Type B pancreatic cell (in vitro differentiated cells): ENCODE measurements around the gene CARS1. TPM values are rescaled to one million over a fixed set of nuclear protein-coding genes. Genes with fewer than 3 reads are reported as not detected.

Experiments used
- DNase-seq: peaks from one replicate; pipeline ENCODE4 v3.0.0; 2021; ENCODE audit warnings: mixed read lengths; ENCODE audit not compliant: unreplicated experiment; ENCODE audit errors: extremely low spot score
- H3K27ac Mint-ChIP-seq: 2 replicates; pipeline ENCODE4 v1.8.0; 2021; ENCODE audit warnings: mild to moderate bottlenecking, mixed read lengths
- H3K27me3 Mint-ChIP-seq: 2 replicates; pipeline ENCODE4 v1.8.0; 2021; ENCODE audit warnings: mixed read lengths
- H3K36me3 Mint-ChIP-seq: 2 replicates; pipeline ENCODE4 v1.8.0; 2021; ENCODE audit warnings: mixed read lengths
- H3K4me1 Mint-ChIP-seq: one replicate; pipeline ENCODE4 v1.8.0; 2021; ENCODE audit warnings: mixed read lengths; ENCODE audit not compliant: unreplicated experiment
- H3K4me3 Mint-ChIP-seq: 2 replicates; pipeline ENCODE4 v1.8.0; 2021; ENCODE audit warnings: mild to moderate bottlenecking, mixed read lengths
- H3K9me3 Mint-ChIP-seq: 2 replicates; pipeline ENCODE4 v1.8.0; 2021; ENCODE audit warnings: mixed read lengths
- total RNA-seq: library from RNA; stranded (reverse); gene quantifications from 2 replicates; pipeline ENCODE4 v1.2.1, GENCODE V29; 2021; ENCODE audit warnings: low replicate concordance
- TF ChIP-seq, protein P1 (sequence below): fragments of 200-600 bp; sonication (generic); conservative IDR thresholded peaks from 2 replicates; pipeline ENCODE4 v1.5.0; 2021; ENCODE audit warnings: antibody characterized with exemption, mild to moderate bottlenecking

The CARS1 gene
- total RNA-seq, 1 donor from 2014 or later = 38.9 TPM

DNA sequence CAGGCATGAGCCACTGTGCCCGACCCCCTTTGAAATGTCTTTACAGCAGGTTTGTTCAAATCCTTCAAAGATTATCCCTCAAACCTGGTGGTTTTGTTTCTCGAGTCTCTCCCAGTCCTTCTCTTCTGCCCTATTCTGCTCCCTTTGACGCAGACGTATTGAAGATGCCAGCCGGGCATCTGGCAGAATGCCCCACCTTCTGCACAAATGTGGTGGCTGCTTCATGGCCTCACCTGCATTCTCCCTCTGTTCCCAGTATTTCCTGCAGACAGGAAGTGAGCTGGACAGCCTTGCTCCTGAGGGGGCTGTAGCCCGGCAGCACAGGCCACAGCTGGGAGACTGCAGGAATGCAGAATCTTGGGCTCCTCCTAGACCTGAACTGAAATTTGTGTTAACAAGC is 60.2 kb downstream of the CARS1 start:
- peaks cover 6% of the 10 kb centered on the region for H3K4me1 Mint-ChIP-seq
- no peak for DNase-seq
- H3K27me3 Mint-ChIP-seq = no peaks in the 10 kb centered on the region
- TF ChIP-seq, protein P1, sequence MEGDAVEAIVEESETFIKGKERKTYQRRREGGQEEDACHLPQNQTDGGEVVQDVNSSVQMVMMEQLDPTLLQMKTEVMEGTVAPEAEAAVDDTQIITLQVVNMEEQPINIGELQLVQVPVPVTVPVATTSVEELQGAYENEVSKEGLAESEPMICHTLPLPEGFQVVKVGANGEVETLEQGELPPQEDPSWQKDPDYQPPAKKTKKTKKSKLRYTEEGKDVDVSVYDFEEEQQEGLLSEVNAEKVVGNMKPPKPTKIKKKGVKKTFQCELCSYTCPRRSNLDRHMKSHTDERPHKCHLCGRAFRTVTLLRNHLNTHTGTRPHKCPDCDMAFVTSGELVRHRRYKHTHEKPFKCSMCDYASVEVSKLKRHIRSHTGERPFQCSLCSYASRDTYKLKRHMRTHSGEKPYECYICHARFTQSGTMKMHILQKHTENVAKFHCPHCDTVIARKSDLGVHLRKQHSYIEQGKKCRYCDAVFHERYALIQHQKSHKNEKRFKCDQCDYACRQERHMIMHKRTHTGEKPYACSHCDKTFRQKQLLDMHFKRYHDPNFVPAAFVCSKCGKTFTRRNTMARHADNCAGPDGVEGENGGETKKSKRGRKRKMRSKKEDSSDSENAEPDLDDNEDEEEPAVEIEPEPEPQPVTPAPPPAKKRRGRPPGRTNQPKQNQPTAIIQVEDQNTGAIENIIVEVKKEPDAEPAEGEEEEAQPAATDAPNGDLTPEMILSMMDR = no peak
- H3K27ac Mint-ChIP-seq = no peak overlapping the region
- no peak overlapping the region for H3K4me3 Mint-ChIP-seq
- H3K9me3 Mint-ChIP-seq = no peaks in the 10 kb centered on the region
- peaks cover 6% of the 10 kb centered on the region for H3K36me3 Mint-ChIP-seq

DNA sequence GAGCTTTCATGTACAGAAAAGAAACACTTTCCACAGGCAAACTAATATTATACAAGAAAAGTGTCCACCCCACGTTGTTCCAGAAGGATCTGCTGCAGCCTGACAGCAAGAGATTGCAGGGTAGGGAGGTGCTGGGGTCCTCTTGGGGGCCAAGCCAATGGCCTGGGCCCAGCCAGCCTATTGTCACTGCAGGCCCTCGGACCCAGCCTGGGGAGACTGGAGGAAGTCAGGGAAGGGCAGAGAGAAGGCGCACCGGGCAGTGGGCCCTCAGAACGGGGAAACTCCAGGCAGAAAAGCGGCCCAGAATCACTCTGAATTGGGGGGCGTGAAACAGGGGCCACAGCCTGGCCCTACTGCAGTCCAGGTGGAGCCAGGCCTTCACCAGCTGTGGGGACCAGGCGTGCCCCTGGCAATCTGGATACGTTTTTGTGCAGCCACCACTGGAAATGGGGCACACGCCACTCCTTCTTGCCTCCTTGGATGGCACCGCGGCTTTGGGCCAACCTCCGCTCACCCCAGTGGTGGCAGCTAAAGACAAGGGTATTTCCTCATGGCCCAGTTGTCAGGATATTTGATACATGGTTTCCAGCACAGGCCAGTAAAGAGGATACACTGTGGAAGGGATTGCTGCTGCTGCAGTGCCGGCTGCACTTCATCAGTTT is 61.2 kb downstream of the CARS1 start:
- DNase-seq = no peak
- Mint-ChIP-seq H3K36me3 (peaks cover 3% of the 10 kb centered on the region), H3K4me1 (peaks cover 6% of the 10 kb centered on the region), H3K27me3 (no peaks in the 10 kb centered on the region), H3K27ac (no peak overlapping the region), H3K9me3 (no peaks in the 10 kb centered on the region), H3K4me3 (no peak overlapping the region)
- TF ChIP-seq, protein P1 = no peak

DNA sequence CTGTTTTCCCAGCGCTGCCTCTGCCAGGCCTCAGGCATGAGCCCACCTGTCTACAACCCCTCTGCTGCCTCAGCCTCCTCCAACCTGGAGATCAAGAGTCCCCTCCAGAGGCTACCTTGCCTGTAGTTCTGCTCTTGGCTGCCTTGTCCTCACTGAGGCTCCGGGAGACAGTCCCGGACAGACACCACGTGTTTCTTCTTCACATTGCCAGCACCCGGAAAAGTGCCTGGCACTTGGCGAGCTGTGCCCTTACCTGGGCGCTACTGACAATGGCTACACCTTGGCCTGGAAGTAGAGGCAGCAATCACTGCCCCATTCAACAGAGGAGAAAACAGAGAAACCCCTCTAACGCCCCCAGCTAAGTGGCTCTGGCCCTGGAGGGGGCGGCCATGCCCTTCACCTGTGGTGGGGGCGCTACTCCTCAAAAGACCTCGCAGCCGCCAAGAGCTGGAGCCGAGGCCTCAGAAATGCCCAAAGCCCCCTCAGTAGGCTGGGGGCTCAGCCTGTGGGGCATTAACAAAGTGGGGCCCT is 62.1 kb downstream of the CARS1 start:
- TF ChIP-seq, protein P1 = no peak
- Mint-ChIP-seq H3K4me3 (no peak overlapping the region), H3K27ac (no peak overlapping the region), H3K9me3 (no peaks in the 10 kb centered on the region), H3K36me3 (no peaks in the 10 kb centered on the region), H3K27me3 (no peaks in the 10 kb centered on the region), H3K4me1 (peaks cover 3% of the 10 kb centered on the region)
- peak; percentile 51 for DNase-seq

DNA sequence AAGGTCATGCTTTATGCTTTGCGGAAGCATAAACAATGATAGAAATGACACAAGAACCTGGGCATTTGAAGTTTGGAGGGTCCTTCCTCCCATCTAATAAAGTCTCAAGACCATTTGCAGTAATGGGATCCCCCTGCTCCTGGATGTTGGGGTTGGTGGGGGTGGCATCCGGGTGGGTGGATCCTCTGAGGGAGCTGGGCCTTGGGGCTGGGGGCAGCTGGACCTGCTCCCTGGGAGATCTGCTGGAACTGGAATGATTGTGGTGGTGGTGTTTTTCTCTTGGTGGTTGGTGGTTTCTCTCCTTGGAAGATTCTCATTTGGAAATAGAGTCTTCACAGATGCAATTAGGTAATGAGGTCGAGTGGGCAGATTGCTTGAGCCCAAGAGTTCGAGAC is 62.9 kb downstream of the CARS1 start:
- Mint-ChIP-seq H3K9me3 (no peaks in the 10 kb centered on the region), H3K36me3 (peaks cover 2% of the 10 kb centered on the region), H3K4me3 (peak overlapping the region; percentile 76), H3K27me3 (no peaks in the 10 kb centered on the region), H3K27ac (no peak overlapping the region), H3K4me1 (peaks cover 10% of the 10 kb centered on the region)
- TF ChIP-seq, protein P1 = no peak
- DNase-seq = peak; percentile 22

DNA sequence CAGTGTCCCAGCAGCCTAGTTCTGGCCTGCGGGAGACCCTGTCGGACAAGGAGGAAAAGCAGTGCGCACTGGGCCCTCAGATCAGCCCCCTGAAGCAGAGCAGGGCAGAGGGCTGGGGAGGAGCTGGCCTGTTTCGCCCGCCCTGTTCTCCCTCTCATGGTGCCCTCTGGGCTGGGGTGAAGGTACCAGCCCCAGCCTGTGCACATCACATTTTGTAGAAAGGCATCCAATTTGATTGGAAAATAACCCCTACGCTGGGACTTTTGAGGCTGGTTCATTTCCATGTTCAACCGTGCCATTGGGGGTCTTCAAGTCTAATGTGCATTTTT is 64.3 kb downstream of the CARS1 start:
- Mint-ChIP-seq H3K4me1 (peaks cover 23% of the 10 kb centered on the region), H3K27me3 (no peaks in the 10 kb centered on the region), H3K27ac (peak overlapping the region; percentile 100), H3K4me3 (peak overlapping the region; percentile 99), H3K9me3 (no peaks in the 10 kb centered on the region), H3K36me3 (peaks cover 8% of the 10 kb centered on the region)
- TF ChIP-seq, protein P1 = no peak
- DNase-seq = no peak
